PC-9 (cell line): ENCODE results near the gene TNFAIP3. TPM values are rescaled to one million over a fixed set of nuclear protein-coding genes. Genes with fewer than 3 reads are reported as not detected.

Experiments
- BruUV-seq: library from RNA; stranded (reverse); fragments of 400-500 nt; replicated peaks from 2 replicates; lab custom pipeline; 2021; lab: Mats Ljungman, UMichigan
- CTCF ChIA-PET: fragments of 300-600 bp; sonication (Branson Sonifier 250); formaldehyde crosslinking; loops from one replicate; lab custom pipeline; 2022; ENCODE audit warnings: antibody characterized with exemption; lab: Charles Lee
- POLR2A ChIA-PET: fragments of 300-600 bp; sonication (Branson Sonifier 250); formaldehyde crosslinking; loops from one replicate; lab custom pipeline; 2022; ENCODE audit warnings: antibody characterized with exemption; ENCODE audit not compliant: unreplicated experiment; lab: Charles Lee
- DNase-seq, 2 experiments: peaks; one replicate each; pipeline versions ENCODE4 v3.0.0 to v3.0.0-alpha.2; 2015 to 2022; ENCODE audit warnings: mixed read lengths in 1 of 2
- H2AFZ ChIP-seq: fragments of 200-600 bp; sonication (generic); 2 replicates; pipeline ENCODE4 v1.8.1; 2017; ENCODE audit warnings: antibody characterized with exemption
- H3F3A ChIP-seq: fragments of 200-600 bp; sonication (generic); 2 replicates; pipeline ENCODE4 v1.8.1; 2017; ENCODE audit warnings: antibody characterized with exemption, mild to moderate bottlenecking, low read depth; ENCODE audit not compliant: insufficient read depth
- H3K27ac ChIP-seq: fragments of 200-600 bp; sonication (generic); 2 replicates; pipeline ENCODE4 v1.6.1; 2016; ENCODE audit warnings: mixed run types
- H3K27me3 ChIP-seq: fragments of 200-600 bp; sonication (generic); 2 replicates; pipeline ENCODE4 v1.6.1; 2016; ENCODE audit warnings: low read depth, mixed run types; ENCODE audit not compliant: insufficient read depth
- H3K36me3 ChIP-seq: fragments of 200-600 bp; sonication (generic); 2 replicates; pipeline ENCODE4 v1.6.1; 2016; ENCODE audit warnings: low read depth, mixed run types
- H3K4me1 ChIP-seq: fragments of 200-600 bp; sonication (generic); replicated peaks from 2 replicates; pipeline ENCODE4 v1.6.1; 2016; ENCODE audit warnings: mixed run types; ENCODE audit not compliant: insufficient read depth
- H3K4me2 ChIP-seq: fragments of 200-600 bp; sonication (generic); 2 replicates; pipeline ENCODE4 v1.6.1; 2017; ENCODE audit warnings: mixed run types
- H3K4me3 ChIP-seq: fragments of 200-600 bp; sonication (generic); 2 replicates; pipeline ENCODE4 v1.6.1; 2016; ENCODE audit warnings: mixed run types
- H3K79me2 ChIP-seq: fragments of 200-600 bp; sonication (generic); 2 replicates; pipeline ENCODE4 v1.6.1; 2017; ENCODE audit warnings: low read depth, mixed run types
- H3K9me2 ChIP-seq: fragments of 200-600 bp; sonication (generic); 2 replicates; pipeline ENCODE4 v1.8.1; 2017; ENCODE audit warnings: mild to moderate bottlenecking; ENCODE audit not compliant: insufficient read depth
- H3K9me3 ChIP-seq: fragments of 200-600 bp; sonication (generic); 2 replicates; pipeline ENCODE4 v1.8.1; 2016; ENCODE audit warnings: low read depth; ENCODE audit not compliant: insufficient read depth
- H4K20me1 ChIP-seq: fragments of 200-600 bp; sonication (generic); 2 replicates; pipeline ENCODE4 v1.8.1; 2017; ENCODE audit not compliant: insufficient read depth
- EZH2 ChIP-seq: fragments of 200-600 bp; sonication (generic); IDR thresholded peaks from 2 replicates; pipeline ENCODE4 v1.8.0; 2017; ENCODE audit warnings: antibody characterized with exemption, low read depth
- intact Hi-C: fragments of 100-400 bp; cut with micrococcal nuclease; formaldehyde crosslinking; loops from one replicate; pipeline ENCODE4 v1.10.0; 2022; ENCODE audit not compliant: unreplicated experiment
- total RNA-seq: library from RNA; stranded (reverse); gene quantifications from 2 replicates; pipeline ENCODE4 v1.2.3, GENCODE V29; 2021
- TF ChIP-seq, protein P1 (sequence below): fragments of 200-600 bp; sonication (generic); conservative IDR thresholded peaks from 2 replicates; pipeline ENCODE4 v1.6.1; 2017; ENCODE audit warnings: mixed run types, antibody characterized with exemption, mild to moderate bottlenecking, moderate library complexity

Gene TNFAIP3
- total RNA-seq, 1 experiment from 2014 or later, result 7.8 TPM

- Histone ChIP-seq H3K27ac (no peak overlapping the region), H4K20me1 (no peaks in the 10 kb centered on the region), H3K9me2 (no peaks in the 10 kb centered on the region; the same call in 1 of the 2 replicates), H3K4me2 (no peak overlapping the region), H3K27me3 (no peaks in the 10 kb centered on the region), H3K9me3 (no peaks in the 10 kb centered on the region; the same call in 1 of the 2 replicates), H2AFZ (no peak overlapping the region), H3K36me3 (no peaks in the 10 kb centered on the region), H3K4me3 (no peak overlapping the region), H3K4me1 (peaks cover 45% of the 10 kb centered on the region), H3F3A (peaks cover 14% of the 10 kb centered on the region; the same call in 1 of the 2 replicates), H3K79me2 (no peaks in the 10 kb centered on the region)
- DNase-seq, result no peak
- intact Hi-C loops, result loop anchor here (1.0 kb wide), 1 partner anchor 20 kb away; no protein-coding TSS in a partner anchor
- BruUV-seq, result no TSS peak
- ChIA-PET POLR2A (no interaction called here), CTCF (no interaction called here)
- TF ChIP-seq, protein P1, sequence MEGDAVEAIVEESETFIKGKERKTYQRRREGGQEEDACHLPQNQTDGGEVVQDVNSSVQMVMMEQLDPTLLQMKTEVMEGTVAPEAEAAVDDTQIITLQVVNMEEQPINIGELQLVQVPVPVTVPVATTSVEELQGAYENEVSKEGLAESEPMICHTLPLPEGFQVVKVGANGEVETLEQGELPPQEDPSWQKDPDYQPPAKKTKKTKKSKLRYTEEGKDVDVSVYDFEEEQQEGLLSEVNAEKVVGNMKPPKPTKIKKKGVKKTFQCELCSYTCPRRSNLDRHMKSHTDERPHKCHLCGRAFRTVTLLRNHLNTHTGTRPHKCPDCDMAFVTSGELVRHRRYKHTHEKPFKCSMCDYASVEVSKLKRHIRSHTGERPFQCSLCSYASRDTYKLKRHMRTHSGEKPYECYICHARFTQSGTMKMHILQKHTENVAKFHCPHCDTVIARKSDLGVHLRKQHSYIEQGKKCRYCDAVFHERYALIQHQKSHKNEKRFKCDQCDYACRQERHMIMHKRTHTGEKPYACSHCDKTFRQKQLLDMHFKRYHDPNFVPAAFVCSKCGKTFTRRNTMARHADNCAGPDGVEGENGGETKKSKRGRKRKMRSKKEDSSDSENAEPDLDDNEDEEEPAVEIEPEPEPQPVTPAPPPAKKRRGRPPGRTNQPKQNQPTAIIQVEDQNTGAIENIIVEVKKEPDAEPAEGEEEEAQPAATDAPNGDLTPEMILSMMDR, result no peak
- TF ChIP-seq EZH2, result no peak
Measured at GRCh38 chr6:137847748-137848147, 19.3 kb upstream of the TNFAIP3 start.

DNA sequence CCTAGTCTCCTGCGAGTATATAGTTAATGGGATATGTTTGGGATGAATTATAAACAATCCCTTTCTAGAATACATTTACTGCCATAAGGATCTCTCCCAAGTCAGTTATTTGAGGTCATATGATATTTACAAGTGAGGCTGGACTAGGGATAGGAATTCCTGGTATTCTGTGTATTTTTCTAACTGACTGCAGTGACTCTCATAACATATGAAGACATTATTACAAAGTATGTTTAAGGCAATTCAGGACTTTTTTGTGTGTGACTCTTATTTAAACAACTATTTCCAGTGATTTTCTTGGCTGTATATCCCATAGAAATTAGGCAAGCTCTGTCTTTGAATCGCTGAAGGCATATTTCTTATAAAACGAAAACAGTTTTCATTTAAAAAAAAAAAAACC is 18.4 kb upstream of the TNFAIP3 start:
- TF ChIP-seq EZH2, result no peak
- TF ChIP-seq, protein P1, result no peak
- no peak for DNase-seq
- ChIA-PET CTCF (interaction anchor here (0.6 to 1.0 kb wide), 3 partner anchors 12 to 1563 kb away, joined by 3 to 4 read pairs (median 3); no protein-coding TSS in a partner anchor), POLR2A (no interaction called here)
- Histone ChIP-seq H3K27ac (no peak overlapping the region), H3K4me3 (no peak overlapping the region), H3K4me1 (peaks cover 54% of the 10 kb centered on the region), H3K9me2 (no peaks in the 10 kb centered on the region; the same call in 1 of the 2 replicates), H3K79me2 (no peaks in the 10 kb centered on the region), H3F3A (peaks cover 23% of the 10 kb centered on the region; the same call in 1 of the 2 replicates), H3K4me2 (no peak overlapping the region), H4K20me1 (no peaks in the 10 kb centered on the region), H3K9me3 (no peaks in the 10 kb centered on the region; the same call in 1 of the 2 replicates), H3K36me3 (no peaks in the 10 kb centered on the region), H3K27me3 (no peaks in the 10 kb centered on the region), H2AFZ (no peak overlapping the region)
- no TSS peak for BruUV-seq
- intact Hi-C loops, result loop anchor here (1.0 kb wide), 1 partner anchor 21 kb away; no protein-coding TSS in a partner anchor

DNA sequence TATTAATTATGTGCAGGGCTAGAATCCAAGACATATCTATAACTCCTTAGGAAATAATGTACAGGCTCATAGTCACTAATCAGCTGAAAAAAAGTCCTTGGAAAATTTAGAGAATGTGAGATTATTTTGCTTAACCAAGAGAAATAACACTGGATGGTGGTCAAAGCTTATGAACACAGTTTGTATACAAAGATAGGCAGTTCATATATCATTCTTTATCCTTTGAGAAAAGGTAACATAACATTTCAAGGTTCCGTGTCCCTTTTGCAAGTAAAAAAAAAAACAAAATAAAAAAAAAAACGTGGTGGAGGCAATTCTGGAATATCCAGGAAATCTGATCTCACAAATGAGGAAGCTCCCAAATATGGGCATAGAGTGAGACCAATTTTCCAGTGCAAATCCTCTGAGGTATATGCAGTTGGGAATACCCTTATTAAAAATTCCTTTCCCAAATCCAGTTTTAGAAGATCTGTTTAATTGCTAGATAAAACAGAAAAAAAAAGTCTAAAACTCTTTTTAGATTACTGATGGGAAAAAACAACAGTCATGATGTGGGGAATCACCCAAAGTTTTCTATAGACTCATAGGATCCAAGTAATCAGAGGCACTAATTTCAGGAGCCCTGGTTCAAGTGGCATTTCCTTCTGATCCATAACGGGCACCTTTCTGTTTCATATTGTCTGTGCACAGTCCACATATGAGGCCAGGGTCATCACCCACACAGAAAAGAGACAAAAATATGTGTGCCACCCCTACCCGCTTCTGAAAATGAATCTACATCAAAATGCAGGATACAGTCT is 17.7 kb upstream of the TNFAIP3 start:
- Histone ChIP-seq H3K36me3 (no peaks in the 10 kb centered on the region), H3K9me2 (no peaks in the 10 kb centered on the region), H2AFZ (no peak overlapping the region), H3K4me1 (peaks cover 61% of the 10 kb centered on the region), H3K4me2 (no peak overlapping the region), H3K4me3 (no peak overlapping the region), H3K27ac (no peak overlapping the region), H4K20me1 (no peaks in the 10 kb centered on the region), H3K27me3 (no peaks in the 10 kb centered on the region), H3K79me2 (no peaks in the 10 kb centered on the region), H3F3A (peaks cover 30% of the 10 kb centered on the region; the same call in 1 of the 2 replicates), H3K9me3 (peaks cover 4% of the 10 kb centered on the region; the same call in 1 of the 2 replicates)
- no peak for TF ChIP-seq EZH2
- TF ChIP-seq, protein P1, result no peak
- intact Hi-C loops, result no loop called here
- CTCF ChIA-PET, result interaction anchor here (0.6 to 1.0 kb wide), 3 partner anchors 17 to 1564 kb away, joined by 3 to 4 read pairs (median 3); no protein-coding TSS in a partner anchor
- BruUV-seq, result no TSS peak
- DNase-seq, result no peak
- POLR2A ChIA-PET, result interaction anchor here (0.6 kb wide), 1 partner anchor 78 kb away, joined by 5 read pairs; no protein-coding TSS in a partner anchor
